Measurements from ENCODE around the gene AQP6.

AQP6 gene

DNA sequence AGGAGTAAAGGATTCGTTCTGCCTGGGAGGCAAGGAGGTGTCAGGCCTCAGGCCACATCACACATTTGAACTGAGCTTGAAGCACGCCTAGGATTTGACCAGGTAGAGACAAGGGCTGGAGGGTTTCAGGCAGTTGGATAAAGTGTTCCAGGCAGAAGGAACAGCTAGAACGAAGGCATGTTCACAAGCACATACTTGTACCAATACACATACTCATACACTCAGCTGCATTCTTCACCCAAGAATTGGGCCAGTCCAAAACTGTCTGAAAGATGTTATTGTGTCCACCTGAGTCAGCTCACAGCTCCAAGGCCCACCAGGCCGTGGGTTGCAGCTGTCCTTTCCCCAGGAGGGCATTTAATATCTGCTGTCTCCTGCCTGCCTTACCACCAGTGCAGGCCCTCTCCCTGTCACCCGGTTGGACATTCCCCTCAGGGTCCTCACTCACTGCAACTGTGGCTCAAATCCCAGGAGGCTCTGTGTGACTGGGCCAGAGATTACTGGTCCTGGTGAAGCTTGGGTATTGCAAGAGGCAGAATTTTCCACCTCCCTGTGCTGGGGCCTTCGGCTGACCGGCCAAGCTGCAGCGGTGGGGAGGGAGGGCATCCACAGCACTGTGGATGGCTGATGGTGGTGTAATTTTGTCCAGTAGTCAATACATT is 35.0 kb upstream of the AQP6 start:
- ATAC-seq (replicated peaks) (no peak), DNase-seq (no peak)
- Mint-ChIP-seq H3K27ac (no peak overlapping the region), H3K36me3 (no peaks in the 10 kb centered on the region), H3K9me3 (no peaks in the 10 kb centered on the region), H3K27me3 (peaks cover 6 to 8% of the 10 kb centered on the region in 2 donors), H3K4me3 (no peak overlapping the region), H3K4me1 (no peaks in the 10 kb centered on the region)

DNA sequence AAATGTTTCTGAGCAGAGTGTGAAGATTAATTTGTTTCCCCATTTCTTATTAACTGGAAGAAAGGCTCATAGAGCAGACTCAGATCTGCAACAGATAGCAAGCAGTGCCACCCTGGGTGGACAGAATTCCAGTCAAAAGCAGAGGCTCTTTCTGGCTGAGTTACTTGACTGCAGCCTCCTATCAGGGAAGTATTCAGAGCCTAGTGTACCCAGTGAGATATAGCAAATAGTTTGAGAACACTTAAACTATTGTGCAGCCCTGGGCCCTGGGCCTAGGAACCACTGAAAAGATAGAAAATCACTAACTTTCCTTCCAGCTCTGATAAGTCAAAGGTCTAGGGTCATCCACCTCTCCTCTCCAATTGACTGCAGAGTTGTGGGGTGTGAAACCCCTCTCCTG is 33.4 kb upstream of the AQP6 start:
- H3K4me1 Mint-ChIP-seq: no peaks in the 10 kb centered on the region
- no peak for ATAC-seq (replicated peaks)
- no peak for DNase-seq
- H3K27ac Mint-ChIP-seq: no peak overlapping the region
- H3K27me3 Mint-ChIP-seq: peaks cover 11 to 12% of the 10 kb centered on the region in 2 donors
- H3K9me3 Mint-ChIP-seq: no peaks in the 10 kb centered on the region
- H3K4me3 Mint-ChIP-seq: no peak overlapping the region
- no peaks in the 10 kb centered on the region for H3K36me3 Mint-ChIP-seq

DNA sequence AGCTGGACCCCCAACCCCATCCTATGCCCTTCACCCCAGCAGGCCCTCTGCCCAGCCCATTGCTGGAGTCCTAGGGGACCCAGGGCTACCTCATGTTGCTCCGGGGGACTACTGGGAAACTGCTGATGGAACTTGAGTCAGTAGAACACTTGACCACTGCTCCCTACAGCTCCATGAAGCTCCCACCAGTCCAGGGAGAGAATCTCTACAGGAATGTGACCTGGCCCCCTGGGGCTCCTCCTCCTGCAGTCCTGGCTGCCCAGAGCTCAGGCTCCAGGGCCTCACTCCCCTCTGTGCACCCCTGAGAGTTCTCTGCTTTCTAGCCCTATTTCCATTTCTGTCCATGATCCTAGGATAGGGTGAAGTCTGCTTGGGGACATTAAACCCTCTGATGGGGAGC is 33.0 kb upstream of the AQP6 start:
- H3K27me3 Mint-ChIP-seq: peaks cover 8% of the 10 kb centered on the region in 2 donors
- no peaks in the 10 kb centered on the region for H3K36me3 Mint-ChIP-seq
- no peak overlapping the region for H3K27ac Mint-ChIP-seq
- no peak for ATAC-seq (replicated peaks)
- H3K4me3 Mint-ChIP-seq: no peak overlapping the region
- no peaks in the 10 kb centered on the region for H3K9me3 Mint-ChIP-seq
- no peaks in the 10 kb centered on the region for H3K4me1 Mint-ChIP-seq
- no peak for DNase-seq

DNA sequence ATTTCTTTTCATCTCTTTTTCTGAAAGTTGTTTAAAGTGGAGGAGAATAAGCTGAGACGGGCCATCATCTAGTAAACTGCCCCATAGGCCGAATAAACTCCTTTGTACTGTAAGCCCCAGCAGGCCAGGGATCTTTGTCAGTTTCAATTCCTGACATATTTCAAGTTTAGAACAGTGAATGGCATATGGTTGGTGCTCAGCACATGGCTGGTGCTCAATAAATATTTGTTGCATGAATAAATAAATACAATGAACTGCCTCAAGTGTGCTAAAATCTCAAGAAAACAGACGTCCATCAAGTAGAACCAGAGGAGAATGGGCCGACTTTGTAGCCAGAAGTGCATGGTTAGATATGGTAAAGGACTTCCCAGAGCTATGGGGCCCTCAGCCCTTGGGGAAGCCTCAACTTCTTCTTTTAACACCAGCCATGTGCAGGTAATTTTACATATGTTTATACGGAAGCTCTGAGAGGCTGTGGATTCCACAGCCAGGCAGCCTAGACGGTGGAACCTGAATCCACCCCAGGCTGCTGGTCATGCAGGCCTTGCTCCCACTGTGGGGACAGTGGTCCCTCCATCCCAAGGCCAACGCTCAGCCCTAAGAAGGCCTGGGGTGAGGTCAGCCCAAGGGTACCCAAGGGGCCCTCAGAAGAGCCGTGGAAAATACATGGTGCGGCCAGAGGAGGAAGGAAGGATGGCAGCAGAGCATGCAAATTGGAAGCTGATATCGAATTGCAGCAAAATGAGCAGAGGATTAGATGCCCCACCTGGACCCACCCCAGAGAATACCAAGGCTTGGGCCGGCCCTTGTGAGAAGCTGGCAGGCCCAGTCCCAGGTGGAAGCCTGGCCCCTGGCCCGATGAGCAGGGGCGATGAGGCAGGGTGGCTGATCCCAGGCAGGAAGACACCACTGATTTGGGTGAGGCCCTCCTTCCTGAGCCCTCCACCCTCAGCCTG is 30.9 kb upstream of the AQP6 start:
- peak overlapping the region; percentile 73 for H3K27ac Mint-ChIP-seq
- ATAC-seq (replicated peaks) (no peak), DNase-seq (no peak)
- no peaks in the 10 kb centered on the region for H3K9me3 Mint-ChIP-seq
- H3K4me1 Mint-ChIP-seq: peaks cover 7 to 18% of the 10 kb centered on the region in 2 donors
- H3K36me3 Mint-ChIP-seq: no peaks in the 10 kb centered on the region
- H3K27me3 Mint-ChIP-seq: peaks cover 11 to 14% of the 10 kb centered on the region in 2 donors
- no peak overlapping the region for H3K4me3 Mint-ChIP-seq

DNA sequence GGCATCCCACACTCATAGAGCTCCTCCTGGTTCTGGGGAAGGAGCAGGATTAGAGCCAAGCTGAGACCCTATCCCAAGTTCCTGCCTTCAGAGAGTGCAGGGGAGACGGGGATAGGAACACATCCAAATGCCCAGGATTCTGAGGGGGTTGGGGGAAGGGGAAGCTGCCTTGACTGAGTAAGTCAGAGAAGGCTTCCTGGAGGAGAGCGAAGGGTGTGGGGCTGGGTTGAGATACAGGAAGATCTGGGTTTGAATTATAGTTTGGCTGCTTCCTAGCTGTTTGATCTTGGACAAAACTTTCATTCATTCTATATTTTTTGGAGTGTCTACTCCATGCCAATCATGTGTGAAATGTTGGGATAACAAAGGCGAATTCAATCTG is 30.2 kb upstream of the AQP6 start:
- Mint-ChIP-seq H3K4me1 (peaks cover 7 to 18% of the 10 kb centered on the region in 2 donors), H3K9me3 (no peaks in the 10 kb centered on the region), H3K36me3 (no peaks in the 10 kb centered on the region), H3K4me3 (no peak overlapping the region), H3K27me3 (peaks cover 11 to 14% of the 10 kb centered on the region in 2 donors), H3K27ac (no peak overlapping the region)
- no peak for DNase-seq
- no peak for ATAC-seq (replicated peaks)

DNA sequence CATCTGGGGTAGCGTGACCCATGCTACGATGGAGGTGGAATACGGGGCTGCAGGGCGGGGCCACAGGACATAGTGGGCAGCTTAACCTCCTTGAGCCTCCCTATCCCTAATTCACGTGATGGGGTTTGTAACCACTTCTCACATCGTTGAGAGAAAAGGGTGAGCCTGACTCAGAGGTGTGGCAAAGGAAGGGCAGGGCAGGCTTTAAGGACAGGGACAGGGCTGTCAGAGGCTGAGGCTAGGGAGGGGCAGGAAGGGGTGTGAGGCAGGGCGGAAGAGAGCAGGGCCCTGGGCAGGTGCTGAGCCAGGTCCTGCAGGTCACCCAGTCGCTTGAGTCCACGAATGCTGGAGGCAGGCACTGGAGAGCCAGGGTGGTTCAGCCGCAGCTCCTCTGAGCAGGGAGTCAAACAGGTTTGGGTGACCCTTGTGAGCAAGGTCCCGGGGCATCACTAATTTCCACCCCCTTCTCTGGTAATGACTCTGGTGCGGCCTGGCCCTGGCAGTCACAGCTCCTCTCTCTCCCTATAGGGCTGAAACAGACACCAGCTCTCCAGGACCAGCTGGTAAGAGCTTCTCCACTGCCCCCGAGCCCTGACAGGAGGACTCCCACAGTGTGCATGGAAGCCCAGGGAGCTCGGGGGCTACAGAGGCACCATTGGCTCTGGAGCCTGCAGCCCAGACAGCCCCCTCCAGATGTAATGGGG is 29.7 kb upstream of the AQP6 start:
- Mint-ChIP-seq H3K36me3 (no peaks in the 10 kb centered on the region), H3K4me3 (no peak overlapping the region), H3K27me3 (peaks cover 11 to 14% of the 10 kb centered on the region in 2 donors), H3K27ac (no peak overlapping the region), H3K4me1 (peaks cover 7 to 18% of the 10 kb centered on the region in 2 donors), H3K9me3 (no peaks in the 10 kb centered on the region)
- no peak for DNase-seq
- no peak for ATAC-seq (replicated peaks)

DNA sequence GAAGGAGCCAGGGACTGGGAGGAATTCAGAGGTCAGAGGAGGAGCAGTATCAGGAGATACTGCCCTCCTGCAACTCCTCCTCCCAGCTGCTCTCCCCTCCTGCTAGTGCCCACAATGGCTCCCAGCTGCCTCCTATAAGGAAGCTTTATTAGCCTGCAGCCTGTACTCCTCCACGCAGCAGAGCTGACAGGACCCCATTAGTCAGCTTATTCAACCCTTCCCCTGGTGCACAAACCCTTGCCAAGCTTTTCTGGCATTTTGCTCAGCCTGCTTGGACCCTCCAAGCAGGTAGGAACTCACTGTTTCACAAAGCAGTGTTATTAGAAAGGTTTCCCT is 29.2 kb upstream of the AQP6 start:
- Mint-ChIP-seq H3K4me1 (peaks cover 7 to 18% of the 10 kb centered on the region in 2 donors), H3K9me3 (no peaks in the 10 kb centered on the region), H3K27ac (no peak overlapping the region), H3K36me3 (no peaks in the 10 kb centered on the region), H3K27me3 (peaks cover 11 to 14% of the 10 kb centered on the region in 2 donors), H3K4me3 (no peak overlapping the region)
- ATAC-seq (replicated peaks): no peak
- DNase-seq: no peak

DNA sequence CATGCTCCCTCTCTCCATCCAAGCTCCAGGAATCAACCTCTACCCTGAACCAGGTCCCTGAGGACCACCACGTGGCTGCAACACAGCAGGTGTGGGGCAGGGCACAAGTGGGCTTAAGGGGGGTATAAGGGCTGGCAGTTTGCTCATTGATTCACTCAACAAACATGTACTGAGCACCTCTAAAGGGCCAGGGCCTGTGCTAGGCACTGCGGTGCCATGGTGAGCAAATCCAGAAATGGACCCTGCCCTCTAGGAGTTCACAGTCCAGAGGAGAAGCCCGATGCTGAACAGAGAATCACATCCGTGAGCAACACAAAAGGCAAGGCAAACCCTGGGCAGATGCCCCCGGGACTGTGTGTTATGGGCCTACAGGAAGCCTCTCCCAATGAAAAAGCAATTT is 28.7 kb upstream of the AQP6 start:
- H3K4me1 Mint-ChIP-seq: peaks cover 7 to 18% of the 10 kb centered on the region in 2 donors
- ATAC-seq (replicated peaks) (no peak), DNase-seq (no peak)
- H3K36me3 Mint-ChIP-seq: no peaks in the 10 kb centered on the region
- no peak overlapping the region for H3K27ac Mint-ChIP-seq
- no peaks in the 10 kb centered on the region for H3K9me3 Mint-ChIP-seq
- H3K27me3 Mint-ChIP-seq: peaks cover 11 to 16% of the 10 kb centered on the region in 2 donors
- H3K4me3 Mint-ChIP-seq: no peak overlapping the region

DNA sequence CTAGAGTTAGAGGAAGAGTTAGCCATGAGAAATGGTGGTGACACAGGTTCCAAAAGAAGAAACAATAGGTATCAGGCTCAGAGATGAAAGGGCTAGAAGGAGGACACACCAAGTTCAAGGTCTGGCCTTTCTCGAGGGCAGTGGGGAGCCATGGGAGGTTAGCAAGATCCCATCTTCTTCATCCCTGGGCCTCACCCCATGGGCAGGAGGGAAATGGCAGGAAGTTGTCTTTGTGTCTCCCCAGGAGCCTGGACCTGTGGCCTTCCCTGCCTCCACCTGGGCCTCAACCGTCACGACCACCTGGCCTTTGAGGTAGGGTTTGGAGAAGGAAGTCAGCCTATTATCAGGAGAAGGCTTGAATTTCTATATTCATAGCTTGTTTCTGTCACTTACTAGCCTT is 28.0 kb upstream of the AQP6 start:
- ATAC-seq (replicated peaks) (no peak), DNase-seq (no peak)
- no peak overlapping the region for H3K4me3 Mint-ChIP-seq
- H3K27me3 Mint-ChIP-seq: peaks cover 13 to 23% of the 10 kb centered on the region in 2 donors
- peaks cover 7 to 18% of the 10 kb centered on the region in 2 donors for H3K4me1 Mint-ChIP-seq
- H3K36me3 Mint-ChIP-seq: no peaks in the 10 kb centered on the region
- no peak overlapping the region for H3K27ac Mint-ChIP-seq
- H3K9me3 Mint-ChIP-seq: no peaks in the 10 kb centered on the region

DNA sequence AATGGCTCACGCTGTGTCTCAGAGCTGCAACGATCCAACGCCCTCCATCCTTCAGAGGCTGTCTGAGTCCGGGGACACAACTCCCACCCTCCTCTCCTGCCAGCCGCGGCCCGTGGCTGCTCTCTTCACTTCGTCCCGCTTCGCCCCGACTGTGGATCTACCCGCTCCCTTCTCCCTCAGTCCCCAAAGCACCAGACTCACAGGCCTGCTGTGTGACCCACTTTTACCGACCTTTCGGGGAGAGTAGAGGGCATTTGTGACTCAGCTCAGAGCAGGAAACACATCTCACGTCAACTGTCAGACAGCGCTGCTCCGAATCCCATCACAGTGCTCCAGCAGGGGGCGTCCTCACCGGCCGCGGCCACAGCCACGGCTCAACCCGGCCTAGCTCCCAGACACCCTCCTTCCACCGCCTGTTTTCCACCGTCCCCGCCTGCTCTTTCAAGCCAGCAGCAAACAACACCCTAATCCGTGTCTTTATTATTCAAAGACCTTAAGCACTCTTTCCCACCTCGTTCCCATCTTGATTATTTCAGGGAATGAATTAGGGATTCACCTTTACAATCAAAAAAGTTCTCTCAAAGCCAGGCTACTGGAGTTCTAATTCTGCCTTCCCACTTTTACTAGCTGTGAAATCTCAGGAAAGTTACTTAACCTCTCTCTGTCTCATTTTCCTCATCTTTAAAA is 27.2 kb upstream of the AQP6 start:
- peaks cover 7 to 18% of the 10 kb centered on the region in 2 donors for H3K4me1 Mint-ChIP-seq
- H3K27me3 Mint-ChIP-seq: peaks cover 20 to 31% of the 10 kb centered on the region in 2 donors
- peak overlapping the region; percentile 70 for H3K27ac Mint-ChIP-seq
- ATAC-seq (replicated peaks) (peak; percentile 98 to 99), DNase-seq (peak; percentile 70)
- H3K9me3 Mint-ChIP-seq: no peaks in the 10 kb centered on the region
- peak overlapping the region; percentile 84 to 87 for H3K4me3 Mint-ChIP-seq
- no peaks in the 10 kb centered on the region for H3K36me3 Mint-ChIP-seq

DNA sequence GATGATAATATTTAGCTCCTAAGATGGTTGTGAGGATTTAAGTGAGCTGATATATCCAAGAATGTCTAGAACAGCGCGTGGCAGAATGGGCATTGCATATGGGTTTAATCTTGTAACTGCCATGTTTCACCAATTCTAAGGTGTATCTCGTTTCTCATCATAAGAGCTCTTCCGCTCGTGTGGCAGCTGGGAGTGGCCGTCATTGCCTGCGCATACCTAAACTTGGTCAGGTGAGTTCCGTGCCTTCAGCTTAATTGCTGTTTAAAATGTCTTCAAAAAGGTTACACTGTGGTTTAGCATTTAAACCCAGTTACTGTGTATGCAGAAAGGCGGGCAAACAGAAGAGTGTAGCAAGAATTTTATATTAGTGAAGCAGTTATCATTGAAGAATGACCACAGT is 26.7 kb upstream of the AQP6 start:
- H3K9me3 Mint-ChIP-seq: no peaks in the 10 kb centered on the region
- no peak for ATAC-seq (replicated peaks)
- H3K27me3 Mint-ChIP-seq: peaks cover 20 to 31% of the 10 kb centered on the region in 2 donors
- H3K27ac Mint-ChIP-seq: no peak overlapping the region
- no peaks in the 10 kb centered on the region for H3K36me3 Mint-ChIP-seq
- no peak overlapping the region for H3K4me3 Mint-ChIP-seq
- H3K4me1 Mint-ChIP-seq: peaks cover 7 to 18% of the 10 kb centered on the region in 2 donors
- DNase-seq: no peak

DNA sequence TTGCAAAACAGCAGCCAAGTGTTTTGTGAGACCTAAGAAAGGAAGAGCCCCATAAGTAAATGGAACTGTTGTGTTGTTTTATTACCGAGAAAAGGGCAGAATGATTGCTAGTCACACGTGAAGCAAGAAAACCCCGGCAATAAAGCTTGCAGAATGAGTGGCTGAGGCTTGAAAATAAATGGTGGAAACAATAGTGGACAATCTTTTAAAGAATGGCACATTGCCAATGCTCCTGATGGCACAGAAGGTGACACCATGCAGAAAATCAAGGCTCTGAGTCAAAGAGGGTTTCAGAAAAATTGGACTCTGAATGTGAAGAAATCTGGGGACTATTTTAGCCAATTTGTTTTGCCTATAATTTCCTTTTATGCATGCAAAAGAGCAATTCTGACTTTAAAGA is 26.2 kb upstream of the AQP6 start:
- no peak overlapping the region for H3K27ac Mint-ChIP-seq
- H3K36me3 Mint-ChIP-seq: no peaks in the 10 kb centered on the region
- DNase-seq (no peak), ATAC-seq (replicated peaks) (no peak)
- H3K4me1 Mint-ChIP-seq: peaks cover 7 to 19% of the 10 kb centered on the region in 2 donors
- peaks cover 20 to 31% of the 10 kb centered on the region in 2 donors for H3K27me3 Mint-ChIP-seq
- H3K9me3 Mint-ChIP-seq: no peaks in the 10 kb centered on the region
- no peak overlapping the region for H3K4me3 Mint-ChIP-seq

DNA sequence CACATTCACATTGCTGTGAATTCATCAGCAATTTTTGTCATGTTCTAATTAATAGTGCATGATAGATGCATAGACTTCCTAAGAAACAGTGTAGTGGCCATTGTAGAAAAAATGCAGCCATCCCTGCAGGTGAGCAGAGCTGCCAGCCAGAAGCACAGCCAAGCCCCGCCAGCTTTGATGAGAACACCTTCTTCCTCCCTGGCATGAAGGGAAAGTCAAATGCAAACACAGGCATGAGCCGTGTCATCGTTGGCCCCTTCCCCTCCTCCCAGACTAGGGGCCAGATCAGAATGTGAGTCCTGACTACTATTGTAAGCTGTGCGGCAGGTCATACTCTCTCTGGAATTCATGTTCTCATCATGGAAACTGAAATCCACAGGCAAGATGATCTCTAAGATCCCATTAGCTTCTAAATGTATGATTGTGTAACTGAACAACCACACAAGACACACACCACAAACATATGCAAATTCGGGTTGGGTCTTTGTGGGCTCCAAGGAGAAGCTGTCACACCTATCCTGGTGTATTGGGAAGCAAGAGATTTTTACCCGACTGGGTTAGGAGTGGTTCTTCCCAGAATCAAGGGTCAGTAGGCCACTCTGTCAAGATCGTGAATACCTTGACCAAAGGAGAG is 25.0 kb upstream of the AQP6 start:
- H3K36me3 Mint-ChIP-seq: no peaks in the 10 kb centered on the region
- ATAC-seq (replicated peaks) (no peak), DNase-seq (no peak)
- H3K27ac Mint-ChIP-seq: no peak overlapping the region
- no peak overlapping the region for H3K4me3 Mint-ChIP-seq
- no peaks in the 10 kb centered on the region for H3K9me3 Mint-ChIP-seq
- H3K4me1 Mint-ChIP-seq: peaks cover 7 to 26% of the 10 kb centered on the region in 2 donors
- peaks cover 17 to 37% of the 10 kb centered on the region in 2 donors for H3K27me3 Mint-ChIP-seq
